ENCODE results near the gene TMEM54.

TMEM54 gene

DNA sequence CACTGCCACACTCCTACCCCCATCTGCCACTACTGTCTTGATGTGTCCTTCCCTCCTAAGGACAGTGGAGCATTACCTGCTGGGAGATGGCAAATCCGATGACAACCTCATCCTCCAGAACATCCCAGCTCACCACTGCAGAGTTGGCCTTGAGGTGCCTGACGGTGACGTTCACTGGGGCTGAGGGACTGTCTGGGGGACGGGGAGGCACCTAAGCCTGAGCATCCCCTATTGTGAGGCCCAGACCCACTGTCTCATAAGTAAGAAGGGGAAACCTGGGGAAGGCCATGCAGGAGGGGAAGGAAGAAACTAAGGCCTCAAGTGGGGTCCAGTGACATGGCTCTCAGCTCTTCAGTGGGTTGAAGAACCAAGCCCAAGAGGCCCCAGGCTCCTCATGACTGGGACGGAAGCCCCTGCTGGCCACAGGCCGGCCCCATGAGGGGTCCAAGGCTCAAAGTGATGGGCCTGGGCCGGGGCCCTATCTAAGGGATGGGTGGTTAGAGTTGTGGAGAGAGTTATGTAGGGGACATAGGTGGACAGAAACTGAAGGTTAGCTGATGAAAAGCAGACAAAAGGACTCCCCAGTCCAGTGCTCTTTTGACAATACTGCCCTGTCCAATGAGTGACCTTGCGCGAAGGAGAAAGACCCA lies 32.3 kb downstream of the TMEM54 start:
- peaks cover 32% of the 10 kb centered on the region for H3K27me3 ChIP-seq (ENCODE audit: insufficient read depth, poor library complexity, severe bottlenecking)
- H3K4me3 ChIP-seq (replicated peaks; ENCODE audit: insufficient read depth, low read length): no peak overlapping the region
- TF ChIP-seq, protein P1, sequence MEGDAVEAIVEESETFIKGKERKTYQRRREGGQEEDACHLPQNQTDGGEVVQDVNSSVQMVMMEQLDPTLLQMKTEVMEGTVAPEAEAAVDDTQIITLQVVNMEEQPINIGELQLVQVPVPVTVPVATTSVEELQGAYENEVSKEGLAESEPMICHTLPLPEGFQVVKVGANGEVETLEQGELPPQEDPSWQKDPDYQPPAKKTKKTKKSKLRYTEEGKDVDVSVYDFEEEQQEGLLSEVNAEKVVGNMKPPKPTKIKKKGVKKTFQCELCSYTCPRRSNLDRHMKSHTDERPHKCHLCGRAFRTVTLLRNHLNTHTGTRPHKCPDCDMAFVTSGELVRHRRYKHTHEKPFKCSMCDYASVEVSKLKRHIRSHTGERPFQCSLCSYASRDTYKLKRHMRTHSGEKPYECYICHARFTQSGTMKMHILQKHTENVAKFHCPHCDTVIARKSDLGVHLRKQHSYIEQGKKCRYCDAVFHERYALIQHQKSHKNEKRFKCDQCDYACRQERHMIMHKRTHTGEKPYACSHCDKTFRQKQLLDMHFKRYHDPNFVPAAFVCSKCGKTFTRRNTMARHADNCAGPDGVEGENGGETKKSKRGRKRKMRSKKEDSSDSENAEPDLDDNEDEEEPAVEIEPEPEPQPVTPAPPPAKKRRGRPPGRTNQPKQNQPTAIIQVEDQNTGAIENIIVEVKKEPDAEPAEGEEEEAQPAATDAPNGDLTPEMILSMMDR (IDR thresholded peaks at IDR 0.05; ENCODE audit: insufficient read depth, low read length): no peak
- TF ChIP-seq SPI1 (IDR thresholded peaks at IDR 0.05; ENCODE audit: borderline replicate concordance, low read depth): no peak
- TF ChIP-seq GABPA (IDR thresholded peaks at IDR 0.05; ENCODE audit: low read depth): no peak
- TF ChIP-seq, protein P2, sequence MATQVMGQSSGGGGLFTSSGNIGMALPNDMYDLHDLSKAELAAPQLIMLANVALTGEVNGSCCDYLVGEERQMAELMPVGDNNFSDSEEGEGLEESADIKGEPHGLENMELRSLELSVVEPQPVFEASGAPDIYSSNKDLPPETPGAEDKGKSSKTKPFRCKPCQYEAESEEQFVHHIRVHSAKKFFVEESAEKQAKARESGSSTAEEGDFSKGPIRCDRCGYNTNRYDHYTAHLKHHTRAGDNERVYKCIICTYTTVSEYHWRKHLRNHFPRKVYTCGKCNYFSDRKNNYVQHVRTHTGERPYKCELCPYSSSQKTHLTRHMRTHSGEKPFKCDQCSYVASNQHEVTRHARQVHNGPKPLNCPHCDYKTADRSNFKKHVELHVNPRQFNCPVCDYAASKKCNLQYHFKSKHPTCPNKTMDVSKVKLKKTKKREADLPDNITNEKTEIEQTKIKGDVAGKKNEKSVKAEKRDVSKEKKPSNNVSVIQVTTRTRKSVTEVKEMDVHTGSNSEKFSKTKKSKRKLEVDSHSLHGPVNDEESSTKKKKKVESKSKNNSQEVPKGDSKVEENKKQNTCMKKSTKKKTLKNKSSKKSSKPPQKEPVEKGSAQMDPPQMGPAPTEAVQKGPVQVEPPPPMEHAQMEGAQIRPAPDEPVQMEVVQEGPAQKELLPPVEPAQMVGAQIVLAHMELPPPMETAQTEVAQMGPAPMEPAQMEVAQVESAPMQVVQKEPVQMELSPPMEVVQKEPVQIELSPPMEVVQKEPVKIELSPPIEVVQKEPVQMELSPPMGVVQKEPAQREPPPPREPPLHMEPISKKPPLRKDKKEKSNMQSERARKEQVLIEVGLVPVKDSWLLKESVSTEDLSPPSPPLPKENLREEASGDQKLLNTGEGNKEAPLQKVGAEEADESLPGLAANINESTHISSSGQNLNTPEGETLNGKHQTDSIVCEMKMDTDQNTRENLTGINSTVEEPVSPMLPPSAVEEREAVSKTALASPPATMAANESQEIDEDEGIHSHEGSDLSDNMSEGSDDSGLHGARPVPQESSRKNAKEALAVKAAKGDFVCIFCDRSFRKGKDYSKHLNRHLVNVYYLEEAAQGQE (IDR thresholded peaks at IDR 0.05; ENCODE audit: insufficient replicate concordance, low read depth): no peak
- no peak for TF ChIP-seq POLR2AphosphoS5 (IDR thresholded peaks at IDR 0.05; ENCODE audit: low read depth)
- H3K27ac ChIP-seq (replicated peaks): no peak overlapping the region
- DNase-seq (ENCODE audit: low read depth in 1 of 2, low spot score in 1 of 2): no peak

DNA sequence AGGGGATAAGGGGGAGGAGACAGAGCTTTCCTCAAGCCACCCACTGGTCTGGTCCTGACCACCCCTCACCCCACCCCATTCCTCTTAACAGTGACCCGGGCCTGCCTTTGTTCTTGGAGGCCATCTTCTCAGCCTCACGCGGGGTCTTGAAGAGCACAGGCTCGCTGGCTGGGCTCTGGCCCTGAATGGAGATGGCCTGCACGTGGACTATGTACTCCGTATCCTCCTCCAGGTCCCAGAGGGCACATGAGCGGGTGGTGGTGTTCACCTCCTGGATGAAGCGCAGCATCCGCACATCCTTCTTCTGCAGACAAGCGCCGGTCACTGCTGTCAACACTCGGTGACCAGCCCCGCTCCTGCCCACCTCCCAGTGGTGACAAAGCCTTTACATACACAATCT lies 33.1 kb downstream of the TMEM54 start:
- Histone ChIP-seq H3K27ac (replicated peaks) (no peak overlapping the region), H3K27me3 (ENCODE audit: insufficient read depth, poor library complexity, severe bottlenecking) (peaks cover 29% of the 10 kb centered on the region), H3K4me3 (replicated peaks; ENCODE audit: insufficient read depth, low read length) (no peak overlapping the region)
- no peak for DNase-seq (ENCODE audit: low read depth in 1 of 2, low spot score in 1 of 2)
- TF ChIP-seq, protein P2 (IDR thresholded peaks at IDR 0.05; ENCODE audit: insufficient replicate concordance, low read depth): no peak
- TF ChIP-seq POLR2AphosphoS5 (IDR thresholded peaks at IDR 0.05; ENCODE audit: low read depth) (no peak), SPI1 (IDR thresholded peaks at IDR 0.05; ENCODE audit: borderline replicate concordance, low read depth) (no peak), GABPA (IDR thresholded peaks at IDR 0.05; ENCODE audit: low read depth) (no peak)
- TF ChIP-seq, protein P1 (IDR thresholded peaks at IDR 0.05; ENCODE audit: insufficient read depth, low read length): no peak

DNA sequence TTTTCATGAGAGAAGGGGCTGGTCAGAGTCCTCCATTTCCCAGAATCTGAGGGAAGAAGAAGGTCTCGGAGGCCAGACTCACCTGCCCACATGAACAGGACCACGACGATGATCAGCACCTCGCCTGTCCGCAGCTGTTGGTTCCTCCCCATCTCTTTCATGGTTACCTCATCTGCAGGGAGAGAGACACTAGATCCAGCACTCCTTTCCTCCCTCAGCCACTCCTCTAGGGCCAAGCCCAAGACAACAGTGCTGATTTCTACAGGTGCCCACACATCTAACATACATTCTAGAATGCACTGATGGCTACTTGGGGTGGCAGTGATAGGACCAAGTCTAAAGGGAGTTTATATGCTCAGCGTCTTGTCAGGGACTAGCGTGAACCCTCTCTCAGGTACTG lies 33.5 kb downstream of the TMEM54 start:
- Histone ChIP-seq H3K4me3 (replicated peaks; ENCODE audit: insufficient read depth, low read length) (no peak overlapping the region), H3K27ac (replicated peaks) (no peak overlapping the region), H3K27me3 (ENCODE audit: insufficient read depth, poor library complexity, severe bottlenecking) (peaks cover 25% of the 10 kb centered on the region)
- TF ChIP-seq, protein P1 (IDR thresholded peaks at IDR 0.05; ENCODE audit: insufficient read depth, low read length): no peak
- TF ChIP-seq SPI1 (IDR thresholded peaks at IDR 0.05; ENCODE audit: borderline replicate concordance, low read depth) (no peak), POLR2AphosphoS5 (IDR thresholded peaks at IDR 0.05; ENCODE audit: low read depth) (no peak), GABPA (IDR thresholded peaks at IDR 0.05; ENCODE audit: low read depth) (no peak)
- TF ChIP-seq, protein P2 (IDR thresholded peaks at IDR 0.05; ENCODE audit: insufficient replicate concordance, low read depth): no peak
- no peak for DNase-seq (ENCODE audit: low read depth in 1 of 2, low spot score in 1 of 2)
